HEK293 (cell line): ENCODE data around the gene ZFAND3.

Experiments
- CTCF ChIA-PET: fragments of 350-600 bp; formaldehyde crosslinking; extraction: SDS; loops from one replicate; lab custom pipeline; 2021; ENCODE audit warnings: antibody characterized with exemption; lab: Yijun Ruan, JAX
- POLR2A ChIA-PET: fragments of 300-600 bp; formaldehyde crosslinking; extraction: SDS; loops from one replicate; lab custom pipeline; 2020; ENCODE audit warnings: antibody characterized with exemption, inconsistent platforms; lab: Yijun Ruan, JAX
- H3K27ac ChIP-seq: fragments of 200-500 bp; sonication (Bioruptor generic); 2 replicates; pipeline ENCODE4 v1.5.1; 2014; ENCODE audit warnings: low read depth, low read length, control low read depth, inconsistent platforms; ENCODE audit errors: extremely low read depth
- H3K36me3 ChIP-seq, 2 experiments: fragments of 200-500 bp in 1 of 2; sonication (Bioruptor generic) in 1 of 2; 1 replicate in 1 of 2; 2 replicates in 1 of 2; pipeline ENCODE4 v1.5.1; 2014 to 2017; ENCODE audit warnings: inconsistent platforms in 2 of 2, low read length in 2 of 2; ENCODE audit not compliant: control insufficient read depth in 2 of 2, insufficient read depth in 1 of 2
- H3K4me1 ChIP-seq: fragments of 200-500 bp; sonication (Bioruptor generic); 2 replicates; pipeline ENCODE4 v1.5.1; 2014; ENCODE audit warnings: mild to moderate bottlenecking, low read length, inconsistent platforms; ENCODE audit not compliant: control insufficient read depth, insufficient read depth
- H3K4me3 ChIP-seq: 2 replicates; pipeline ENCODE4 v1.5.1; 2011; ENCODE audit warnings: low read depth, mild to moderate bottlenecking, control low read depth, low read length, moderate library complexity
- H3K9me3 ChIP-seq: fragments of 200-500 bp; sonication (Bioruptor generic); 2 replicates; pipeline ENCODE4 v1.5.1; 2014; ENCODE audit warnings: low read depth, low read length, inconsistent platforms; ENCODE audit not compliant: control insufficient read depth, insufficient read depth
- GLI4 ChIP-seq: fragments of 450-650 bp; formaldehyde crosslinking; IDR thresholded peaks from 2 replicates; pipeline ENCODE4 v1.5.1; 2016; ENCODE audit warnings: missing biosample characterization, missing genetic modification characterization
- GLIS2 ChIP-seq: fragments of 450-650 bp; formaldehyde crosslinking; IDR thresholded peaks from 2 replicates; pipeline ENCODE4 v1.5.1; 2016; ENCODE audit warnings: missing biosample characterization, missing genetic modification characterization
- HOXD13 ChIP-seq: sonication (generic); formaldehyde crosslinking; IDR thresholded peaks from 2 replicates; pipeline ENCODE4 v1.8.0; 2022; ENCODE audit warnings: missing genetic modification reagents, borderline replicate concordance
- KLF1 ChIP-seq: fragments of 450-650 bp; formaldehyde crosslinking; IDR thresholded peaks from 2 replicates; pipeline ENCODE4 v1.5.1; 2016; ENCODE audit warnings: missing biosample characterization, missing genetic modification characterization
- SALL2 ChIP-seq: fragments of 450-650 bp; formaldehyde crosslinking; IDR thresholded peaks from 2 replicates; pipeline ENCODE4 v1.5.0; 2017; ENCODE audit warnings: missing biosample characterization, mild to moderate bottlenecking, missing genetic modification characterization, borderline replicate concordance
- WT1 ChIP-seq: fragments of 450-650 bp; formaldehyde crosslinking; IDR thresholded peaks from 2 replicates; pipeline ENCODE4 v1.5.1; 2016; ENCODE audit warnings: missing biosample characterization, missing genetic modification characterization
- ZBTB10 ChIP-seq: fragments of 450-650 bp; formaldehyde crosslinking; IDR thresholded peaks from 2 replicates; pipeline ENCODE4 v1.5.1; 2016; ENCODE audit warnings: missing biosample characterization, missing genetic modification characterization
- ZBTB44 ChIP-seq: fragments of 450-650 bp; IDR thresholded peaks from 2 replicates; pipeline ENCODE4 v1.5.1; 2018; ENCODE audit warnings: missing biosample characterization, mild to moderate bottlenecking, missing genetic modification characterization
- ZNF133 ChIP-seq: fragments of 450-650 bp; formaldehyde crosslinking; IDR thresholded peaks from 2 replicates; pipeline ENCODE4 v1.5.1; 2016; ENCODE audit warnings: missing biosample characterization, missing genetic modification characterization
- ZNF140 ChIP-seq: fragments of 450-650 bp; formaldehyde crosslinking; IDR thresholded peaks from 2 replicates; pipeline ENCODE4 v1.5.1; 2016; ENCODE audit warnings: missing biosample characterization, missing genetic modification characterization
- ZNF146 ChIP-seq: fragments of 450-650 bp; formaldehyde crosslinking; IDR thresholded peaks from 2 replicates; pipeline ENCODE4 v1.5.1; 2016; ENCODE audit warnings: missing biosample characterization, missing genetic modification characterization
- ZNF174 ChIP-seq: fragments of 450-650 bp; formaldehyde crosslinking; IDR thresholded peaks from 2 replicates; pipeline ENCODE4 v1.5.0; 2017; ENCODE audit warnings: missing biosample characterization, mild to moderate bottlenecking, missing genetic modification characterization
- ZNF280C ChIP-seq: fragments of 450-650 bp; formaldehyde crosslinking; IDR thresholded peaks from 2 replicates; pipeline ENCODE4 v1.5.1; 2016; ENCODE audit warnings: missing biosample characterization, missing genetic modification characterization
- ZNF292 ChIP-seq: fragments of 450-650 bp; formaldehyde crosslinking; IDR thresholded peaks from 2 replicates; pipeline ENCODE4 v1.5.1; 2016; ENCODE audit warnings: low read depth, missing biosample characterization, missing genetic modification characterization, borderline replicate concordance
- ZNF510 ChIP-seq: fragments of 450-650 bp; formaldehyde crosslinking; IDR thresholded peaks from 2 replicates; pipeline ENCODE4 v1.5.1; 2018; ENCODE audit warnings: mild to moderate bottlenecking, missing genetic modification characterization, missing biosample characterization; ENCODE audit not compliant: insufficient replicate concordance
- ZNF610 ChIP-seq: fragments of 450-650 bp; formaldehyde crosslinking; IDR thresholded peaks from 2 replicates; pipeline ENCODE4 v1.5.1; 2016; ENCODE audit warnings: missing biosample characterization, missing genetic modification characterization, borderline replicate concordance
- ZNF701 ChIP-seq: fragments of 450-650 bp; formaldehyde crosslinking; IDR thresholded peaks from 2 replicates; pipeline ENCODE4 v1.5.1; 2016; ENCODE audit warnings: missing biosample characterization, missing genetic modification characterization
- ZNF707 ChIP-seq: fragments of 450-650 bp; formaldehyde crosslinking; IDR thresholded peaks from 2 replicates; pipeline ENCODE4 v1.5.1; 2016; ENCODE audit warnings: missing biosample characterization, missing genetic modification characterization
- ZNF777 ChIP-seq: fragments of 450-650 bp; formaldehyde crosslinking; IDR thresholded peaks from 2 replicates; pipeline ENCODE4 v1.5.1; 2017; ENCODE audit warnings: missing biosample characterization, missing genetic modification characterization, borderline replicate concordance
- TF ChIP-seq, protein P1 (sequence below): fragments of 450-650 bp; formaldehyde crosslinking; IDR thresholded peaks from 2 replicates; pipeline ENCODE4 v1.5.1; 2016; ENCODE audit warnings: missing biosample characterization, missing genetic modification characterization
- TF ChIP-seq, protein P2 (sequence below): fragments of 450-650 bp; formaldehyde crosslinking; IDR thresholded peaks from 2 replicates; pipeline ENCODE4 v1.5.1; 2017; ENCODE audit warnings: missing biosample characterization, mild to moderate bottlenecking, missing genetic modification characterization, moderate library complexity
- TF ChIP-seq, protein P3 (sequence below): fragments of 450-650 bp; IDR thresholded peaks from 2 replicates; pipeline ENCODE4 v1.5.1; 2018; ENCODE audit warnings: missing biosample characterization, missing genetic modification characterization
- TF ChIP-seq, protein P4 (sequence below): fragments of 450-650 bp; formaldehyde crosslinking; IDR thresholded peaks from 2 replicates; pipeline ENCODE4; 2016; ENCODE audit warnings: missing biosample characterization, missing genetic modification characterization

ZFAND3 gene

GRCh38 chr6:37943436-37944058 lies 124.0 kb downstream of the ZFAND3 start:
- Histone ChIP-seq H3K4me3 (no peak overlapping the region), H3K4me1 (peaks cover 10% of the 10 kb centered on the region), H3K36me3 (no peaks in the 10 kb centered on the region), H3K9me3 (no peaks in the 10 kb centered on the region), H3K27ac (no peak overlapping the region)
- POLR2A ChIA-PET, result no interaction called here
- TF ChIP-seq ZNF140 (tag by site-specific recombination) (no peak), ZNF510 (no peak), KLF1 (tag by site-specific recombination) (no peak), ZBTB10 (no peak), ZNF701 (tag by site-specific recombination) (no peak), ZNF292 (no peak), GLIS2 (no peak), HOXD13 (no peak), SALL2 (tag by site-specific recombination) (no peak), ZNF146 (tag by site-specific recombination) (no peak), ZBTB44 (no peak), ZNF280C (tag by site-specific recombination) (no peak), ZNF707 (no peak), ZNF610 (tag by site-specific recombination) (no peak)
- TF ChIP-seq, protein P1, sequence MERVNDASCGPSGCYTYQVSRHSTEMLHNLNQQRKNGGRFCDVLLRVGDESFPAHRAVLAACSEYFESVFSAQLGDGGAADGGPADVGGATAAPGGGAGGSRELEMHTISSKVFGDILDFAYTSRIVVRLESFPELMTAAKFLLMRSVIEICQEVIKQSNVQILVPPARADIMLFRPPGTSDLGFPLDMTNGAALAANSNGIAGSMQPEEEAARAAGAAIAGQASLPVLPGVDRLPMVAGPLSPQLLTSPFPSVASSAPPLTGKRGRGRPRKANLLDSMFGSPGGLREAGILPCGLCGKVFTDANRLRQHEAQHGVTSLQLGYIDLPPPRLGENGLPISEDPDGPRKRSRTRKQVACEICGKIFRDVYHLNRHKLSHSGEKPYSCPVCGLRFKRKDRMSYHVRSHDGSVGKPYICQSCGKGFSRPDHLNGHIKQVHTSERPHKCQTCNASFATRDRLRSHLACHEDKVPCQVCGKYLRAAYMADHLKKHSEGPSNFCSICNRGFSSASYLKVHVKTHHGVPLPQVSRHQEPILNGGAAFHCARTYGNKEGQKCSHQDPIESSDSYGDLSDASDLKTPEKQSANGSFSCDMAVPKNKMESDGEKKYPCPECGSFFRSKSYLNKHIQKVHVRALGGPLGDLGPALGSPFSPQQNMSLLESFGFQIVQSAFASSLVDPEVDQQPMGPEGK (tag by site-specific recombination), result no peak
- CTCF ChIA-PET, result interaction anchor here (0.7 kb wide), 1 partner anchor 730 kb away, joined by 3 read pairs; no protein-coding TSS in a partner anchor

DNA sequence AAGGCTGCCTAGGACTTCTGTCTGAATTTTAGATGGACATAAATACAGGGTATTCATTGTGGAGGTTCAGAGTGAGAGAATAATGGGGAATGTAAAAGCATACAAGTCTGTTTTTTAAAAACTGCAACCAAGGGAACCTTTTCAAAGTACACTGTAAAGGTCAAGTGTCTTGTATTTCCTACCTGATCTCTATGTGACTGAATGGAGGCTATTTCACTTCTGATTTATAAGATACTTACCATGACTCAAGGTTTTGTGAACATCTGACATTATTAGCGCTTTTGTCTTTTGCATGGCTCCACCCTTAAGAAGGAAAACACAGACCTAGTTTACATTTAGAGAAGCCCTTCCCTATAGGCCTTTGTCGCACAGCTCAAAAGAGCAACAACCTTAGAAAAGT lies 126.5 kb downstream of the ZFAND3 start:
- Histone ChIP-seq H3K9me3 (no peaks in the 10 kb centered on the region), H3K27ac (no peak overlapping the region), H3K4me1 (peaks cover 10% of the 10 kb centered on the region), H3K36me3 (no peaks in the 10 kb centered on the region), H3K4me3 (no peak overlapping the region)
- ChIA-PET CTCF (no interaction called here), POLR2A (no interaction called here)
- TF ChIP-seq, protein P2, sequence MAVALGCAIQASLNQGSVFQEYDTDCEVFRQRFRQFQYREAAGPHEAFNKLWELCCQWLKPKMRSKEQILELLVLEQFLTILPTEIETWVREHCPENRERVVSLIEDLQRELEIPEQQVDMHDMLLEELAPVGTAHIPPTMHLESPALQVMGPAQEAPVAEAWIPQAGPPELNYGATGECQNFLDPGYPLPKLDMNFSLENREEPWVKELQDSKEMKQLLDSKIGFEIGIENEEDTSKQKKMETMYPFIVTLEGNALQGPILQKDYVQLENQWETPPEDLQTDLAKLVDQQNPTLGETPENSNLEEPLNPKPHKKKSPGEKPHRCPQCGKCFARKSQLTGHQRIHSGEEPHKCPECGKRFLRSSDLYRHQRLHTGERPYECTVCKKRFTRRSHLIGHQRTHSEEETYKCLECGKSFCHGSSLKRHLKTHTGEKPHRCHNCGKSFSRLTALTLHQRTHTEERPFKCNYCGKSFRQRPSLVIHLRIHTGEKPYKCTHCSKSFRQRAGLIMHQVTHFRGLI (tag by site-specific recombination), result no peak
- TF ChIP-seq, protein P3, sequence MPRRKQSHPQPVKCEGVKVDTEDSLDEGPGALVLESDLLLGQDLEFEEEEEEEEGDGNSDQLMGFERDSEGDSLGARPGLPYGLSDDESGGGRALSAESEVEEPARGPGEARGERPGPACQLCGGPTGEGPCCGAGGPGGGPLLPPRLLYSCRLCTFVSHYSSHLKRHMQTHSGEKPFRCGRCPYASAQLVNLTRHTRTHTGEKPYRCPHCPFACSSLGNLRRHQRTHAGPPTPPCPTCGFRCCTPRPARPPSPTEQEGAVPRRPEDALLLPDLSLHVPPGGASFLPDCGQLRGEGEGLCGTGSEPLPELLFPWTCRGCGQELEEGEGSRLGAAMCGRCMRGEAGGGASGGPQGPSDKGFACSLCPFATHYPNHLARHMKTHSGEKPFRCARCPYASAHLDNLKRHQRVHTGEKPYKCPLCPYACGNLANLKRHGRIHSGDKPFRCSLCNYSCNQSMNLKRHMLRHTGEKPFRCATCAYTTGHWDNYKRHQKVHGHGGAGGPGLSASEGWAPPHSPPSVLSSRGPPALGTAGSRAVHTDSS (tag by site-specific recombination), result no peak
- no peak for TF ChIP-seq ZNF174 (tag by site-specific recombination)
- TF ChIP-seq, protein P4, sequence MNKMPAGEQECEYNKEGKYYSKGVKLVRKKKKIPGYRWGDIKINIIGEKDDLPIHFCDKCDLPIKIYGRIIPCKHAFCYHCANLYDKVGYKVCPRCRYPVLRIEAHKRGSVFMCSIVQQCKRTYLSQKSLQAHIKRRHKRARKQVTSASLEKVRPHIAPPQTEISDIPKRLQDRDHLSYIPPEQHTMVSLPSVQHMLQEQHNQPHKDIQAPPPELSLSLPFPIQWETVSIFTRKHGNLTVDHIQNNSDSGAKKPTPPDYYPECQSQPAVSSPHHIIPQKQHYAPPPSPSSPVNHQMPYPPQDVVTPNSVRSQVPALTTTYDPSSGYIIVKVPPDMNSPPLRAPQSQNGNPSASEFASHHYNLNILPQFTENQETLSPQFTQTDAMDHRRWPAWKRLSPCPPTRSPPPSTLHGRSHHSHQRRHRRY (tag by site-specific recombination), result no peak
- TF ChIP-seq ZNF133 (tag by site-specific recombination), result no peak
- no peak for TF ChIP-seq ZNF777
- no peak for TF ChIP-seq WT1
- TF ChIP-seq GLI4 (tag by site-specific recombination), result no peak
